Left lung (tissue), 14 donors: ENCODE measurements around the gene NOL8. TPM values are rescaled to one million over a fixed set of nuclear protein-coding genes. Genes with fewer than 3 reads are reported as not detected.

Experiments
- ATAC-seq: fragments of 200-7000 bp; cut with Tn5 transposase; one replicate; pipeline ENCODE4 v1.9.1; 2020; ENCODE audit warnings: moderate library complexity
- DNase-seq, 4 donors: peaks; one replicate each; pipeline ENCODE4 v3.0.0-alpha.2; 2013 to 2020
- H3K27ac ChIP-seq, 2 donors: fragments of 200-600 bp; sonication (generic) in 1 of 2; one replicate each; pipeline versions ENCODE4 v1.5.0 to v1.8.0; 2020 to 2021
- H3K27me3 ChIP-seq, 2 donors: fragments of 200-600 bp; sonication (generic) in 1 of 2; one replicate each; pipeline versions ENCODE4 v1.5.0 to v1.8.0; 2020 to 2021
- H3K36me3 ChIP-seq, 2 donors: fragments of 200-600 bp; sonication (generic) in 1 of 2; one replicate each; pipeline versions ENCODE4 v1.5.0 to v1.8.0; 2020 to 2021
- H3K4me1 ChIP-seq, 2 donors: fragments of 200-600 bp; one replicate each; pipeline ENCODE4 v1.8.0; 2021
- H3K4me3 ChIP-seq, 2 donors: fragments of 200-600 bp; sonication (generic) in 1 of 2; one replicate each; pipeline versions ENCODE4 v1.5.0 to v1.8.0; 2020 to 2021; ENCODE audit warnings: mild to moderate bottlenecking in 1 of 2
- H3K9me3 ChIP-seq, 2 donors: fragments of 200-600 bp; sonication (generic) in 1 of 2; one replicate each; pipeline versions ENCODE4 v1.5.0 to v1.8.0; 2020 to 2021
- intact Hi-C, 2 donors: fragments of 100-400 bp; cut with DNase I; formaldehyde crosslinking; loops; one replicate each; pipeline versions ENCODE4 v1.11.2 to v1.14.2; 2022
- long read RNA-seq, 12 donors: library from polyadenylated mRNA in 2 of 12; unstranded in 2 of 12; transcript quantifications; one replicate each; pipeline ENCODE4 v2.0.0 and lab custom pipeline, GENCODE V29; 2019 to 2026
- polyA plus RNA-seq, 6 donors: library from polyadenylated mRNA; unstranded; fragments of 120-200 nt; gene quantifications; one replicate each; pipeline ENCODE4 v1.2.1, GENCODE V29; 2013; ENCODE audit not compliant: insufficient read length in 6 of 6
- total RNA-seq, 2 donors: library from RNA; stranded (reverse); fragmentation: NEBNext Ultra II Directional; extraction: Animal tissue kit (Norgen Biotek cat#: 25700); gene quantifications; one replicate each; pipeline ENCODE4 v1.2.1, GENCODE V29; 2021
- TF ChIP-seq, protein P1 (sequence below), 2 donors: fragments of 200-600 bp; sonication (generic) in 1 of 2; IDR thresholded peaks; one replicate each; pipeline versions ENCODE4 v1.5.0 to v1.8.0; 2021; ENCODE audit warnings: antibody characterized with exemption in 2 of 2
- donor health status: DM: no; HTN: yes; CAD: no.
- donor health status: DM: no; HTN: no; CAD: no.

Gene NOL8
- total RNA-seq (10 to 100 TPM; 23.7 to 35.1 TPM), polyA plus RNA-seq (10 to 100 TPM; 47.6 to 69.3 (median 53.6) TPM)
- long read RNA-seq, donor 1, partial matches to known transcripts: 0 of 3 reads
- long read RNA-seq, donor 1, other reads (novel, unspliced or antisense): 0 of 3 reads
- long read RNA-seq, donor 2, partial matches to known transcripts: 5 of 6 reads
- long read RNA-seq, donor 2, other reads (novel, unspliced or antisense): 0 of 6 reads
- long read RNA-seq, donor 3: 0 reads
- long read RNA-seq, donor 4, partial matches to known transcripts: 11 of 19 reads
- long read RNA-seq, donor 4, other reads (novel, unspliced or antisense): 5 of 19 reads
- long read RNA-seq, donor 5, full-length matches to known transcripts: 4 of 10 reads
- long read RNA-seq, donor 5, partial matches to known transcripts: 6 of 10 reads
- long read RNA-seq, donor 5, other reads (novel, unspliced or antisense): 0 of 10 reads
- long read RNA-seq, donor 6, partial matches to known transcripts: 0 of 2 reads
- long read RNA-seq, donor 6, other reads (novel, unspliced or antisense): 0 of 2 reads
- long read RNA-seq, donor 7: 0 reads
- long read RNA-seq, donor 8, full-length matches to known transcripts: 2 of 2 reads
- long read RNA-seq, donor 8, partial matches to known transcripts: 0 of 2 reads
- long read RNA-seq, donor 8, other reads (novel, unspliced or antisense): 0 of 2 reads
- long read RNA-seq, donor 9: 0 reads
- long read RNA-seq, donor 10, partial matches to known transcripts: 2 of 2 reads
- long read RNA-seq, donor 10, other reads (novel, unspliced or antisense): 0 of 2 reads
- long read RNA-seq, donor 11, partial matches to known transcripts: 0 of 1 reads
- long read RNA-seq, donor 11, other reads (novel, unspliced or antisense): 0 of 1 reads
- long read RNA-seq, donor 12: 0 reads

DNA sequence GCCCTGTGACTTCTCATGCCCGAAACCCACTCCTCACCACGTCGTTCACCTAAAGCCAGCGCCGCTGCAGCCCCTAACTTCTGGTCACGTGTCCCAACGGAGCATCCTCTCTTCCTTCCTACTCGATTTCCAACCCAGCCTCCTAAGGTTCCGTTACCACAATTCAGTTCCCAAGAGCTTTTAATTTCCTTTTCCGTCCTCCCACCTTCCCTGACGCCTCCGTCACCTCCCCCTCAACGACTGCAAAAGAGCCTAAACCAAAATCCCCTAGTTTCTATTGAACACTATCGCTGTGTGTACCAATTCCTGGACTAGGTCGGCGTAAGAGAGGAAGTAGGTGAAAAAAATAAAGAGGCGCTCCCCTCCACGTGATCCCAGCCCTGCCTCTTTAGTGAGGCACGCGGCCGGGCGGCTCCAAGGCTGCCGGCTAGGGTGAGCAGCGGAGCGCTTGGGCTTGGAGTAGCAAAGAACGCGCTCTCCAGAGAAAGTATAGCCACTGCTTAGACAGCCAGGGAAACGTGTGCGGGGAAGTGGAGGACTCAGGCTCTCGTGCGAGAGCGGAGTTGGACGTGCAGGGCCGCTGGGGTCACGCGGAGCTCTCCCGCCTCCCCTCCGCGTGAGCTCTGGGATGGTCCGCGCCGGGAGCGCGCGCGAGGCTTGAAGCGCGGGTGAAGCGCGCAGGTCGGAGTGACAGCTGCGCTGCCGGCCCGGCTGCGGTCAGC is at the start of gene NOL8, which contains the start of gene CENPP:
Gene NOL8, minus strand, starts transcription at position 82 of the 722 bp plus-strand sequence. CDS start 1,189 bp downstream, outside the sequence.
Gene CENPP, plus strand, starts transcription at position 685 of the 722 bp plus-strand sequence.
- H3K27me3 ChIP-seq: no peaks in the 10 kb centered on the region
- ATAC-seq (peak; percentile 98), DNase-seq (peak; percentile 88 to 97 (median 93))
- no peaks in the 10 kb centered on the region for H3K9me3 ChIP-seq
- TF ChIP-seq, protein P1, sequence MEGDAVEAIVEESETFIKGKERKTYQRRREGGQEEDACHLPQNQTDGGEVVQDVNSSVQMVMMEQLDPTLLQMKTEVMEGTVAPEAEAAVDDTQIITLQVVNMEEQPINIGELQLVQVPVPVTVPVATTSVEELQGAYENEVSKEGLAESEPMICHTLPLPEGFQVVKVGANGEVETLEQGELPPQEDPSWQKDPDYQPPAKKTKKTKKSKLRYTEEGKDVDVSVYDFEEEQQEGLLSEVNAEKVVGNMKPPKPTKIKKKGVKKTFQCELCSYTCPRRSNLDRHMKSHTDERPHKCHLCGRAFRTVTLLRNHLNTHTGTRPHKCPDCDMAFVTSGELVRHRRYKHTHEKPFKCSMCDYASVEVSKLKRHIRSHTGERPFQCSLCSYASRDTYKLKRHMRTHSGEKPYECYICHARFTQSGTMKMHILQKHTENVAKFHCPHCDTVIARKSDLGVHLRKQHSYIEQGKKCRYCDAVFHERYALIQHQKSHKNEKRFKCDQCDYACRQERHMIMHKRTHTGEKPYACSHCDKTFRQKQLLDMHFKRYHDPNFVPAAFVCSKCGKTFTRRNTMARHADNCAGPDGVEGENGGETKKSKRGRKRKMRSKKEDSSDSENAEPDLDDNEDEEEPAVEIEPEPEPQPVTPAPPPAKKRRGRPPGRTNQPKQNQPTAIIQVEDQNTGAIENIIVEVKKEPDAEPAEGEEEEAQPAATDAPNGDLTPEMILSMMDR (IDR thresholded peaks at IDR 0.05): no peak
- peak within 1 kb of the TSS; percentile 66 to 79 for H3K4me3 ChIP-seq
- H3K4me1 ChIP-seq: peaks cover 4 to 24% of the 10 kb centered on the region in 2 donors
- peak within 1 kb of the TSS; percentile 91 to 99 for H3K27ac ChIP-seq
- intact Hi-C loops: no loop called here
- H3K36me3 ChIP-seq: peaks cover 0 to 28% of the 10 kb centered on the region in 2 donors

DNA sequence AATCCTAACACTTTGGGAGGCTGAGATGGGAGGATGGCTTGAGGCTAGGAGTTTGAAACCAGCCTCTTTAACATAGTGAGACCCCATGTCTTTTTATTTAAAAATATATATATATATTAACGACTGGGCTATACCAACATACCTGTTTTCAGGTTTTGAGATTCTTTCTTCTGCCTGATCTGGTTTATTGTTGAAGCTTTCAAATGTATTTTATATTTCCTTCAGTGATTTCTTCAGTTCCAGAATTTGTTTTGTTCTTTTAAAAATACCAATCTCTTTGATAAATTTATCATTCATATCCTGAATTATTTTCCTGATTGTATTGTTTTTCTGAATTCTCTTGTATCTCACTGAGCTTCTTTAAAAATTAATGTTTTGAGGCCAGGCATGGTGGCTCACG is 48.0 kb upstream of the NOL8 start:
- Histone ChIP-seq H3K9me3 (peaks cover 0 to 25% of the 10 kb centered on the region in 2 donors), H3K36me3 (no peaks in the 10 kb centered on the region), H3K4me3 (no peak overlapping the region), H3K4me1 (no peaks in the 10 kb centered on the region), H3K27me3 (no peaks in the 10 kb centered on the region), H3K27ac (no peak overlapping the region)
- ATAC-seq (no peak), DNase-seq (no peak)
- TF ChIP-seq, protein P1 (IDR thresholded peaks at IDR 0.05): no peak
- intact Hi-C loops: no loop called here

DNA sequence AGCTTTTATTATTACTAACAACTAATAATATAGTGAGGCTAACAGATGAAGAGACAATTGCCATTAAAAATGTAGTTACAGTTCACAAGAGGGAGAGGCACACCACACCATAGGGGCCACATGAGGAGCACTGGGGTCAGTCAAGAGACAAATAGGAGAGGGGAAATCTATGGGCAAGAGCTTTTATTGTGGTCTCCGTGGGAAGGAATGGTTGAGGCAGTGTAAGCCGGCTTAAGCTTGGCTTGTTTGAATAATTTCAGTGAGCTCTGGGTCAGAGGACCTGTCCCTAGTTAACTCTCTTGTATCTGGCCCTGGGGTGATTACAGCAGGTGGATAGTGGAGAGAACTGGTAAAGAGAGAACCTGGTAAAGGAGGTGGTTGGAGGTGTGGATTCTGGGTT is 43.9 kb upstream of the NOL8 start:
- TF ChIP-seq, protein P1 (IDR thresholded peaks at IDR 0.05): no peak
- Histone ChIP-seq H3K36me3 (no peaks in the 10 kb centered on the region), H3K4me1 (no peaks in the 10 kb centered on the region), H3K4me3 (no peak overlapping the region), H3K9me3 (peaks cover 0 to 15% of the 10 kb centered on the region in 2 donors), H3K27ac (no peak overlapping the region), H3K27me3 (no peaks in the 10 kb centered on the region)
- no peak for ATAC-seq
- no peak for DNase-seq
- intact Hi-C loops: no loop called here

DNA sequence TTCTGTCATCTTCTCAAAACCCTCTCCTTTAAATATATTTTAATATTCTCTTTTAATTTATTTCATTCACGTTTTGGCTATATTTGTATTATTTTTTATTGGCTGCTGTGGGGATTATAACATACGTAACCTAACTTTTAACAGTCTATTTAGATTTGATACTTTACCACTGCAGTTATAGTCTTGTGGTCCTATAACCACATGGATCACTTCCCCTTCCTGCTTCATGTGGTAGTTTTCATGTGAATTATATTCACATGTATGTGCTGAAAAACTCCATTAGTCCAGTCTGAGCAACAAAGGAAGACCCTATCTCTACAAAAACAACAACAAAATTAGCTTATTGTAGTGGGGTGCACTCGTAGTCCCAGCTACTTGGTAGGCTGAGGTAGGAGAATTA is 34.9 kb upstream of the NOL8 start:
- peaks cover 0 to 32% of the 10 kb centered on the region in 2 donors for H3K9me3 ChIP-seq
- no peaks in the 10 kb centered on the region for H3K4me1 ChIP-seq
- intact Hi-C loops: no loop called here
- no peaks in the 10 kb centered on the region for H3K27me3 ChIP-seq
- TF ChIP-seq, protein P1 (IDR thresholded peaks at IDR 0.05): no peak
- DNase-seq: no peak
- H3K36me3 ChIP-seq: no peaks in the 10 kb centered on the region
- no peak overlapping the region for H3K27ac ChIP-seq
- H3K4me3 ChIP-seq: no peak overlapping the region
- no peak for ATAC-seq
